SKM-1 treated with dmso at 0.1 percent for 144 hours (cell line): ENCODE data around the gene ZNF672.
"Not testable (repeated sequence)": the region's sequence is repeated elsewhere in the genome, so short reads cannot be mapped to it uniquely, and the experiment has no call there.

Source experiments
- DNase-seq: peaks from one replicate; lab custom pipeline; 2025; ENCODE audit not compliant: unreplicated experiment; lab: John Stamatoyannopoulos, UW

Gene ZNF672

GRCh38 chr1:248852481-248853405 lies 14.7 kb downstream of the ZNF672 start:
- DNase-seq = peak; percentile 69

- no peak for DNase-seq
These were observed 15.8 kb downstream of the ZNF672 start for GRCh38 chr1:248853663-248854375.

GRCh38 chr1:248855580-248855979 lies 17.6 kb downstream of the ZNF672 start:
- DNase-seq = no peak

GRCh38 chr1:248856176-248856575 lies 18.2 kb downstream of the ZNF672 start:
- no peak for DNase-seq

- DNase-seq = peak; percentile 24
These were observed 19.2 kb downstream of the ZNF672 start for GRCh38 chr1:248857201-248857600.

GRCh38 chr1:248857749-248858095 lies 19.7 kb downstream of the ZNF672 start:
- DNase-seq = no peak

- peak; percentile 87 for DNase-seq
These were observed 20.3 kb downstream of the ZNF672 start for GRCh38 chr1:248858096-248858890.

- peak; percentile 99 for DNase-seq
These were observed 21.2 kb downstream of the ZNF672 start, which contains the start of gene ZNF692 for GRCh38 chr1:248858891-248859889. ZNF692 (minus strand) TSS chr1:248859085; CDS start chr1:248858309, 776 bp downstream.

- no peak for DNase-seq
These were observed 22.0 kb downstream of the ZNF672 start for GRCh38 chr1:248860007-248860406.

GRCh38 chr1:248861616-248862015 lies 23.6 kb downstream of the ZNF672 start:
- no peak for DNase-seq

- DNase-seq = no peak
These were observed 24.6 kb downstream of the ZNF672 start for GRCh38 chr1:248862695-248862997.

GRCh38 chr1:248862998-248863881 lies 25.2 kb downstream of the ZNF672 start:
- DNase-seq = peak; percentile 73

- DNase-seq = no peak
These were observed 33.9 kb downstream of the ZNF672 start for GRCh38 chr1:248871837-248872401.

- peak; percentile 85 for DNase-seq
These were observed 34.9 kb downstream of the ZNF672 start for GRCh38 chr1:248872752-248873408.

GRCh38 chr1:248873409-248873992 lies 35.5 kb downstream of the ZNF672 start:
- peak; percentile 97 for DNase-seq

- DNase-seq = peak; percentile 97
These were observed 36.0 kb downstream of the ZNF672 start for GRCh38 chr1:248873993-248874533.

GRCh38 chr1:248881261-248881660 lies 43.2 kb downstream of the ZNF672 start:
- DNase-seq = no peak

GRCh38 chr1:248882427-248882826 lies 44.4 kb downstream of the ZNF672 start:
- DNase-seq = not testable (repeated sequence)
